DOHH2 (cell line): ENCODE results near the gene CPOX.
A peak's percentile ranks its signal among the peaks of the same experiment; 100 is the strongest.

ENCODE experiments used
- H3F3A ChIP-seq: fragments of 200-600 bp; sonication (generic), shearing (Covaris generic); 2 replicates; pipeline ENCODE4 v1.6.0; 2016; ENCODE audit warnings: antibody characterized with exemption, mild to moderate bottlenecking; ENCODE audit not compliant: control insufficient read depth, insufficient read depth
- H3K27ac ChIP-seq: fragments of 200-600 bp; sonication (generic); 2 replicates; pipeline ENCODE4 v1.5.1; 2014; ENCODE audit warnings: low read depth, mild to moderate bottlenecking, low read length, moderate library complexity
- H3K27me3 ChIP-seq: fragments of 200-600 bp; sonication (generic); 2 replicates; pipeline ENCODE4 v1.6.1; 2014; ENCODE audit warnings: mild to moderate bottlenecking, low read length, mixed read lengths; ENCODE audit not compliant: control insufficient read depth
- H3K36me3 ChIP-seq: fragments of 200-600 bp; sonication (generic); 2 replicates; pipeline ENCODE4 v1.6.1; 2014; ENCODE audit warnings: mild to moderate bottlenecking, low read length, moderate library complexity, mixed read lengths; ENCODE audit not compliant: control insufficient read depth
- H3K4me1 ChIP-seq: fragments of 200-600 bp; sonication (generic); 2 replicates; pipeline ENCODE4 v1.6.1; 2014; ENCODE audit warnings: mild to moderate bottlenecking, low read length, mixed read lengths; ENCODE audit not compliant: control insufficient read depth
- H3K4me2 ChIP-seq: fragments of 200-600 bp; sonication (generic); 2 replicates; pipeline ENCODE4 v1.6.0; 2014; ENCODE audit warnings: mild to moderate bottlenecking, low read length, moderate library complexity
- H3K4me3 ChIP-seq: fragments of 200-600 bp; sonication (generic); 2 replicates; pipeline ENCODE4 v1.5.1; 2014; ENCODE audit warnings: mild to moderate bottlenecking, low read length, mixed read lengths
- H3K79me2 ChIP-seq: fragments of 200-600 bp; sonication (generic); 2 replicates; pipeline ENCODE4 v1.6.1; 2014; ENCODE audit warnings: mild to moderate bottlenecking, low read length, mixed read lengths; ENCODE audit not compliant: control insufficient read depth
- H3K9me2 ChIP-seq: fragments of 200-600 bp; sonication (generic); replicated peaks from 2 replicates; pipeline ENCODE4 v1.6.1; 2014; ENCODE audit warnings: mild to moderate bottlenecking, low read length, mixed read lengths; ENCODE audit not compliant: control insufficient read depth
- H3K9me3 ChIP-seq: fragments of 200-600 bp; sonication (generic); 2 replicates; pipeline ENCODE4 v1.6.1; 2014; ENCODE audit warnings: antibody characterized with exemption, low read length, mixed read lengths; ENCODE audit not compliant: control insufficient read depth, insufficient read depth
- H4K20me1 ChIP-seq: fragments of 200-600 bp; sonication (generic); 2 replicates; pipeline ENCODE4 v1.6.0; 2014; ENCODE audit warnings: low read depth, mild to moderate bottlenecking, antibody characterized with exemption, low read length, moderate library complexity; ENCODE audit not compliant: control insufficient read depth, insufficient read depth
- CTCF ChIP-seq: fragments of 200-600 bp; sonication (generic); IDR thresholded peaks from one replicate; pipeline ENCODE4 v1.5.1; 2014; ENCODE audit warnings: antibody characterized with exemption, mild to moderate bottlenecking, low read depth, low read length; ENCODE audit not compliant: poor library complexity, severe bottlenecking
- EZH2phosphoT487 ChIP-seq: fragments of 200-600 bp; sonication (generic); IDR thresholded peaks from 2 replicates; pipeline ENCODE4 v1.6.1; 2017; ENCODE audit warnings: borderline replicate concordance, mild to moderate bottlenecking, antibody characterized with exemption, low read length, moderate library complexity, mixed read lengths

CPOX gene

GRCh38 chr3:98565843-98566242 is 27.6 kb downstream of the CPOX start:
- no peaks in the 10 kb centered on the region for H3K9me2 ChIP-seq
- no peaks in the 10 kb centered on the region for H4K20me1 ChIP-seq
- no peak overlapping the region for H3K4me2 ChIP-seq
- peak overlapping the region; percentile 88 for H3K27ac ChIP-seq
- H3K9me3 ChIP-seq: no peaks in the 10 kb centered on the region
- no peaks in the 10 kb centered on the region for H3K36me3 ChIP-seq
- H3F3A ChIP-seq: peaks cover 21% of the 10 kb centered on the region
- no peak overlapping the region for H3K4me3 ChIP-seq
- no peaks in the 10 kb centered on the region for H3K79me2 ChIP-seq
- TF ChIP-seq EZH2phosphoT487: no peak
- TF ChIP-seq CTCF: no peak
- peaks cover 64% of the 10 kb centered on the region for H3K4me1 ChIP-seq
- H3K27me3 ChIP-seq: no peaks in the 10 kb centered on the region

GRCh38 chr3:98565237-98565643 is 28.2 kb downstream of the CPOX start:
- H3F3A ChIP-seq: peaks cover 21% of the 10 kb centered on the region
- H4K20me1 ChIP-seq: no peaks in the 10 kb centered on the region
- peak overlapping the region; percentile 62; the same call in 1 of the 2 replicates for H3K4me3 ChIP-seq
- no peak for TF ChIP-seq CTCF
- TF ChIP-seq EZH2phosphoT487: no peak
- H3K4me1 ChIP-seq: peaks cover 67% of the 10 kb centered on the region
- no peaks in the 10 kb centered on the region for H3K79me2 ChIP-seq
- peak overlapping the region; percentile 88 for H3K27ac ChIP-seq
- H3K9me2 ChIP-seq: no peaks in the 10 kb centered on the region
- H3K36me3 ChIP-seq: no peaks in the 10 kb centered on the region
- peak overlapping the region; percentile 73 for H3K4me2 ChIP-seq
- H3K9me3 ChIP-seq: no peaks in the 10 kb centered on the region
- no peaks in the 10 kb centered on the region for H3K27me3 ChIP-seq

- Histone ChIP-seq H3K27ac (peak overlapping the region; percentile 88), H3F3A (peaks cover 21% of the 10 kb centered on the region)
Observed at GRCh38 chr3:98564282-98565005, 29.0 kb downstream of the CPOX start.

More at GRCh38 chr3:98564282-98565005, 29.0 kb downstream of the CPOX start:
- no peak for TF ChIP-seq CTCF
- TF ChIP-seq EZH2phosphoT487: no peak
- Histone ChIP-seq H4K20me1 (no peaks in the 10 kb centered on the region), H3K4me3 (peak overlapping the region; percentile 62), H3K4me2 (peak overlapping the region; percentile 73), H3K79me2 (no peaks in the 10 kb centered on the region), H3K36me3 (no peaks in the 10 kb centered on the region), H3K4me1 (peaks cover 67% of the 10 kb centered on the region), H3K27me3 (no peaks in the 10 kb centered on the region), H3K9me2 (no peaks in the 10 kb centered on the region), H3K9me3 (no peaks in the 10 kb centered on the region)
